SK-N-SH (cell line): Measurements from ENCODE around the gene NOL4L. TPM values are rescaled to one million over a fixed set of nuclear protein-coding genes. Genes with fewer than 3 reads are reported as not detected.

Source experiments
- CTCF ChIA-PET: fragments of 300-600, 350-600 bp; formaldehyde crosslinking; extraction: SDS; loops from one replicate; lab custom pipeline; 2021; lab: Yijun Ruan, JAX
- POLR2A ChIA-PET: fragments of 350-600 bp; sonication (Branson Sonifier 250); formaldehyde crosslinking; extraction: SDS; loops from one replicate; lab custom pipeline; 2020; ENCODE audit warnings: antibody characterized with exemption, inconsistent platforms; lab: Yijun Ruan, JAX
- DNase-seq: peaks from one replicate; pipeline ENCODE4 v3.0.0; 2012
- H2AFZ ChIP-seq: fragments of 200-600 bp; sonication (generic); 2 replicates; pipeline ENCODE4 v1.8.1; 2016; ENCODE audit warnings: antibody characterized with exemption, mild to moderate bottlenecking, low read depth
- H3F3A ChIP-seq: fragments of 200-600 bp; sonication (generic); replicated peaks from 2 replicates; pipeline ENCODE3; 2016; ENCODE audit warnings: antibody characterized with exemption, mild to moderate bottlenecking; ENCODE audit not compliant: insufficient read depth
- H3K27ac ChIP-seq, 2 experiments: fragments of 200-500 bp in 1 of 2; fragments of 200-600 bp in 1 of 2; sonication (Bioruptor generic) in 1 of 2; sonication (generic), shearing (Covaris generic) in 1 of 2; 2 replicates each; pipeline versions ENCODE4 v1.5.1 to v1.6.1; 2014 to 2016; ENCODE audit warnings: low read depth in 2 of 2, inconsistent platforms in 1 of 2, low read length in 1 of 2, mild to moderate bottlenecking in 1 of 2, mixed read lengths in 1 of 2
- H3K27me3 ChIP-seq: fragments of 200-600 bp; sonication (generic), shearing (Covaris generic); 2 replicates; pipeline ENCODE4 v1.6.1; 2016; ENCODE audit warnings: mixed run types; ENCODE audit not compliant: insufficient read depth
- H3K36me3 ChIP-seq, 2 experiments: fragments of 200-500 bp in 1 of 2; fragments of 200-600 bp in 1 of 2; sonication (Bioruptor generic) in 1 of 2; sonication (generic) in 1 of 2; replicated peaks in 1 of 2; 2 replicates each; pipeline versions ENCODE3 to v1.5.1; 2014 to 2016; ENCODE audit warnings: low read length in 1 of 2, mild to moderate bottlenecking in 1 of 2; ENCODE audit not compliant: insufficient read depth in 2 of 2, control insufficient read depth in 1 of 2
- H3K4me1 ChIP-seq, 2 experiments: fragments of 200-500 bp in 1 of 2; fragments of 200-600 bp in 1 of 2; sonication (Bioruptor generic) in 1 of 2; sonication (generic), shearing (Covaris generic) in 1 of 2; 2 replicates each; pipeline versions ENCODE4 v1.5.1 to v1.6.1; 2014 to 2016; ENCODE audit warnings: low read depth in 1 of 2, low read length in 1 of 2, mixed run types in 1 of 2; ENCODE audit not compliant: insufficient read depth in 2 of 2, control insufficient read depth in 1 of 2
- H3K4me2 ChIP-seq: fragments of 200-600 bp; sonication (generic), shearing (Covaris generic); 2 replicates; pipeline ENCODE4 v1.6.1; 2017; ENCODE audit warnings: mixed run types
- H3K4me3 ChIP-seq, 2 experiments: fragments of 200-500 bp in 1 of 2; fragments of 200-600 bp in 1 of 2; sonication (Bioruptor generic) in 1 of 2; sonication (generic), shearing (Covaris generic) in 1 of 2; 2 replicates each; pipeline versions ENCODE4 v1.5.1 to v1.8.1; 2014 to 2016; ENCODE audit warnings: low read depth in 2 of 2, inconsistent platforms in 1 of 2, low read length in 1 of 2, mild to moderate bottlenecking in 1 of 2, mixed read lengths in 1 of 2, moderate library complexity in 1 of 2
- H3K79me2 ChIP-seq: fragments of 200-600 bp; sonication (generic); 2 replicates; pipeline ENCODE4 v1.8.1; 2017; ENCODE audit warnings: mild to moderate bottlenecking; ENCODE audit not compliant: insufficient read depth
- H3K9ac ChIP-seq: fragments of 200-600 bp; sonication (generic); 2 replicates; pipeline ENCODE4 v1.6.1; 2017; ENCODE audit warnings: mixed run types
- H3K9me2 ChIP-seq: fragments of 200-600 bp; sonication (generic); 2 replicates; pipeline ENCODE4 v1.6.1; 2017; ENCODE audit warnings: mixed run types
- H3K9me3 ChIP-seq: fragments of 200-600 bp; sonication (generic); 2 replicates; pipeline ENCODE4 v1.6.1; 2017; ENCODE audit warnings: mixed run types, mild to moderate bottlenecking, moderate library complexity
- H4K20me1 ChIP-seq: fragments of 200-600 bp; sonication (generic); 2 replicates; pipeline ENCODE4 v1.6.1; 2017; ENCODE audit warnings: mild to moderate bottlenecking, mixed run types; ENCODE audit not compliant: insufficient read depth
- ELF1 ChIP-seq: IDR thresholded peaks from 2 replicates; pipeline ENCODE4 v1.4.0; 2012
- EZH2phosphoT487 ChIP-seq: fragments of 200-600 bp; sonication (generic); IDR thresholded peaks from 2 replicates; pipeline ENCODE4 v1.6.1; 2017; ENCODE audit warnings: low read depth, mixed run types, mild to moderate bottlenecking, antibody characterized with exemption, moderate library complexity, borderline replicate concordance
- FOXJ3 ChIP-seq: sonication (generic); formaldehyde crosslinking; IDR thresholded peaks from 2 replicates; pipeline ENCODE4 v1.5.1; 2020; ENCODE audit warnings: mild to moderate bottlenecking, missing genetic modification reagents
- GABPA ChIP-seq: IDR thresholded peaks from 2 replicates; pipeline ENCODE4 v1.4.0; 2012; ENCODE audit warnings: low read depth, mild to moderate bottlenecking
- GATA2 ChIP-seq: sonication (generic); formaldehyde crosslinking; IDR thresholded peaks from 2 replicates; pipeline ENCODE4 v1.5.0; 2020; ENCODE audit warnings: mild to moderate bottlenecking, missing genetic modification reagents
- IRF3 ChIP-seq: fragments of 150-350 bp; IDR thresholded peaks from 2 replicates; pipeline ENCODE4 v1.6.1; 2016; ENCODE audit warnings: mild to moderate bottlenecking, low read depth, low read length
- JUND ChIP-seq: IDR thresholded peaks from 2 replicates; pipeline ENCODE4 v1.4.0; 2012
- NFIC ChIP-seq: IDR thresholded peaks from 2 replicates; pipeline ENCODE4 v1.4.0; 2012; ENCODE audit warnings: borderline replicate concordance
- PBX3 ChIP-seq: IDR thresholded peaks from 2 replicates; pipeline ENCODE4; 2012
- POLR2AphosphoS5 ChIP-seq: IDR thresholded peaks from 2 replicates; pipeline ENCODE4 v1.6.1; 2012; ENCODE audit warnings: low read depth, low read length
- RCOR1 ChIP-seq: fragments of 150-350 bp; IDR thresholded peaks from 2 replicates; pipeline ENCODE4 v1.6.1; 2017; ENCODE audit warnings: antibody characterized with exemption, low read length
- RXRA ChIP-seq: IDR thresholded peaks from 2 replicates; pipeline ENCODE4 v1.4.0; 2012; ENCODE audit warnings: low read depth, mild to moderate bottlenecking, borderline replicate concordance
- SIN3A ChIP-seq: IDR thresholded peaks from 2 replicates; pipeline ENCODE4 v1.6.1; 2012; ENCODE audit warnings: low read depth, mild to moderate bottlenecking, low read length, moderate library complexity, borderline replicate concordance
- SMC3 ChIP-seq: IDR thresholded peaks from 2 replicates; pipeline ENCODE4 v1.6.1; 2012; ENCODE audit warnings: low read depth, low read length, improper control_type of control experiment
- USF1 ChIP-seq: IDR thresholded peaks from 2 replicates; pipeline ENCODE4 v1.4.0; 2012; ENCODE audit warnings: low read depth, borderline replicate concordance
- YY1 ChIP-seq: IDR thresholded peaks from 2 replicates; pipeline ENCODE4 v1.4.0; 2012; ENCODE audit warnings: low read depth, mild to moderate bottlenecking
- WGBS: methylation state at CpG from one replicate; pipeline ENCODE4 v1.1.6; 2017; ENCODE audit warnings: low lambda C conversion rate; 5-methylcytosine and 5-hydroxymethylcytosine counted together
- polyA plus RNA-seq, 3 experiments: library from polyadenylated mRNA; depleted of rRNA; stranded (reverse); fragments of >200 nt; gene quantifications; 2 replicates each; pipeline ENCODE4 v1.2.3, GENCODE V29; 2012

NOL4L gene
- polyA plus RNA-seq, 1 of the 3 experiments (the other 2 are of a cell fraction): 14.3 TPM

- ChIA-PET CTCF (interaction anchor here (0.6 to 13.1 kb wide), 7 partner anchors 9 to 159 kb away, joined by 3 to 326 read pairs (median 3); no protein-coding TSS in a partner anchor), POLR2A (interaction anchor here (1.2 to 2.6 kb wide), 4 partner anchors 33 to 241 kb away, joined by 3 to 11 read pairs (median 4); partner anchors contain the start of gene KIF3B)
- no peak overlapping the region for H2AFZ ChIP-seq
- H3F3A ChIP-seq: no peaks in the 10 kb centered on the region
- no peak overlapping the region for H3K4me2 ChIP-seq
- no peaks in the 10 kb centered on the region for H3K9me3 ChIP-seq
- H3K9ac ChIP-seq: no peak overlapping the region
- TF ChIP-seq SMC3 (no peak), GATA2 (CRISPR knock-in tag) (no peak), RXRA (no peak), FOXJ3 (CRISPR knock-in tag) (no peak)
- H3K79me2 ChIP-seq: no peaks in the 10 kb centered on the region
- no peaks in the 10 kb centered on the region for H4K20me1 ChIP-seq
- WGBS: 74% methylated on average over 11 of the region's 15 CpGs
- H3K4me1 ChIP-seq: peaks cover 0 to 74% of the 10 kb centered on the region in 2 experiments; a peak in 3 of 4 replicates
- H3K27me3 ChIP-seq: no peaks in the 10 kb centered on the region
- DNase-seq: peak; percentile 44
- no peaks in the 10 kb centered on the region for H3K36me3 ChIP-seq
- H3K9me2 ChIP-seq: no peaks in the 10 kb centered on the region
- no peak overlapping the region for H3K4me3 ChIP-seq
- peak overlapping the region in 1 of 2 experiments; percentile 100; a peak in 2 of 4 replicates for H3K27ac ChIP-seq
Observed at GRCh38 chr20:32517914-32518592, 67.1 kb downstream of the NOL4L start.

- Histone ChIP-seq H3K36me3 (no peaks in the 10 kb centered on the region), H4K20me1 (no peaks in the 10 kb centered on the region), H3K27me3 (no peaks in the 10 kb centered on the region), H3F3A (no peaks in the 10 kb centered on the region), H3K27ac (peak overlapping the region in 1 of 2 experiments; percentile 100; a peak in 2 of 4 replicates), H3K79me2 (no peaks in the 10 kb centered on the region), H3K9me3 (no peaks in the 10 kb centered on the region), H2AFZ (peak overlapping the region; percentile 70; the same call in 1 of the 2 replicates), H3K4me3 (no peak overlapping the region), H3K9ac (no peak overlapping the region), H3K4me2 (peak overlapping the region; percentile 67; the same call in 1 of the 2 replicates), H3K4me1 (peaks cover 0 to 69% of the 10 kb centered on the region in 2 experiments; a peak in 3 of 4 replicates), H3K9me2 (no peaks in the 10 kb centered on the region)
- TF ChIP-seq YY1 (no peak), JUND (no peak), SMC3 (no peak), FOXJ3 (CRISPR knock-in tag) (no peak; the same call in none of the 2 replicates), NFIC (no peak), EZH2phosphoT487 (no peak), GABPA (no peak), ELF1 (no peak), POLR2AphosphoS5 (no peak), SIN3A (no peak), RCOR1 (no peak), USF1 (no peak), PBX3 (no peak), IRF3 (no peak)
- WGBS: no CpG with 5 or more reads among the region's 6 CpGs
- DNase-seq: no peak
- ChIA-PET POLR2A (interaction anchor here (0.7 to 2.6 kb wide), 7 partner anchors 20 to 241 kb away, joined by 3 to 11 read pairs (median 4); partner anchors contain the start of gene KIF3B), CTCF (interaction anchor here (0.6 to 13.1 kb wide), 7 partner anchors 8 to 159 kb away, joined by 3 to 326 read pairs (median 3); no protein-coding TSS in a partner anchor)
Observed at GRCh38 chr20:32517518-32517873, 67.6 kb downstream of the NOL4L start.
